Mucosa of descending colon (tissue), 3 donors: ENCODE data around the gene WFDC13. TPM values are rescaled to one million over a fixed set of nuclear protein-coding genes. Genes with fewer than 3 reads are reported as not detected.
"Not testable (repeated sequence)": the region's sequence is repeated elsewhere in the genome, so short reads cannot be mapped to it uniquely, and the experiment has no call there.

Source experiments
- ATAC-seq: fragments of 200-7000 bp; cut with Tn5 transposase; one replicate; pipeline ENCODE4 v1.9.1; 2020; ENCODE audit warnings: mild to moderate bottlenecking, moderate library complexity
- DNase-seq, 3 donors: peaks; one replicate each; pipeline ENCODE4 v3.0.0-alpha.2; 2020
- H3K36me3 ChIP-seq: fragments of 200-600 bp; one replicate; pipeline ENCODE4 v1.8.0; 2021; ENCODE audit warnings: low read depth, mild to moderate bottlenecking
- H3K4me1 ChIP-seq: fragments of 200-600 bp; one replicate; pipeline ENCODE4 v1.8.0; 2021; ENCODE audit warnings: low read depth, mild to moderate bottlenecking
- H3K4me3 ChIP-seq: fragments of 200-600 bp; one replicate; pipeline ENCODE4 v1.8.0; 2021; ENCODE audit warnings: mild to moderate bottlenecking
- H3K9me3 ChIP-seq: fragments of 200-600 bp; one replicate; pipeline ENCODE4 v1.8.0; 2021; ENCODE audit warnings: mild to moderate bottlenecking
- intact Hi-C, 2 donors: fragments of 100-400 bp; cut with DNase I in 1 of 2; cut with micrococcal nuclease in 1 of 2; formaldehyde crosslinking; loops; one replicate each; pipeline versions ENCODE4 v1.11.0 to v1.11.1; 2022; cut with DNase I, micrococcal nuclease
- total RNA-seq, 3 donors: library from RNA; stranded (reverse); fragmentation: NEBNext Ultra II Directional in 2 of 3; extraction: Animal tissue kit (Norgen Biotek cat#: 25700) in 2 of 3; gene quantifications; one replicate each; pipeline versions ENCODE4 v1.2.1 to v1.2.4, GENCODE V29; 2021 to 2023
- TF ChIP-seq, protein P1 (sequence below): fragments of 200-600 bp; IDR thresholded peaks from one replicate; pipeline ENCODE4 v1.8.0; 2022; ENCODE audit warnings: antibody characterized with exemption, mild to moderate bottlenecking
- donor health status: DM: no; HTN: no; CAD: no; lungs with moderate emphysema.
- donor health status: DM: no; HTN: no; CAD: no.
- donor health status: DM: no; HTN: yes; CAD: no.

The WFDC13 gene
- total RNA-seq, 3 donors from 2014 or later: not detected

DNA sequence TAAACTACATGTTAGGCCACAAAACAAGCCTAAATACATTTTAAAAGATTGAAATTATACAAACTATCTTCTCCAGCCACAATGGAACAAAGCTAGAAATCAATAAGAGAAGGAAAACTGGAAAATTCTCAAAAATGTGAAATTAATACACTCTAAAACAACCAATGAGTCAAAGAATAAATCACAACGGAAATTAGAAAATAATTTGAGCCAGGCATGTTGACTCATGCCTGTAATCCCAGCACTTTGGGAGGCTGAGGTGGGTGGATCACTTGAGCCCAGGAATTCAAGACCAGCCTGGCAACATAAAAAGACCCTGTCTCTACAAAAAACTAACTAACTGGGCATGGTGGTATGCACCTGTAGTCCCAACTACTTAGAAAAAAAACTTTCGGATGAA lies 6.3 kb upstream of the WFDC13 start:
- TF ChIP-seq, protein P1, sequence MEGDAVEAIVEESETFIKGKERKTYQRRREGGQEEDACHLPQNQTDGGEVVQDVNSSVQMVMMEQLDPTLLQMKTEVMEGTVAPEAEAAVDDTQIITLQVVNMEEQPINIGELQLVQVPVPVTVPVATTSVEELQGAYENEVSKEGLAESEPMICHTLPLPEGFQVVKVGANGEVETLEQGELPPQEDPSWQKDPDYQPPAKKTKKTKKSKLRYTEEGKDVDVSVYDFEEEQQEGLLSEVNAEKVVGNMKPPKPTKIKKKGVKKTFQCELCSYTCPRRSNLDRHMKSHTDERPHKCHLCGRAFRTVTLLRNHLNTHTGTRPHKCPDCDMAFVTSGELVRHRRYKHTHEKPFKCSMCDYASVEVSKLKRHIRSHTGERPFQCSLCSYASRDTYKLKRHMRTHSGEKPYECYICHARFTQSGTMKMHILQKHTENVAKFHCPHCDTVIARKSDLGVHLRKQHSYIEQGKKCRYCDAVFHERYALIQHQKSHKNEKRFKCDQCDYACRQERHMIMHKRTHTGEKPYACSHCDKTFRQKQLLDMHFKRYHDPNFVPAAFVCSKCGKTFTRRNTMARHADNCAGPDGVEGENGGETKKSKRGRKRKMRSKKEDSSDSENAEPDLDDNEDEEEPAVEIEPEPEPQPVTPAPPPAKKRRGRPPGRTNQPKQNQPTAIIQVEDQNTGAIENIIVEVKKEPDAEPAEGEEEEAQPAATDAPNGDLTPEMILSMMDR: no peak
- Histone ChIP-seq H3K4me1 (no peaks in the 10 kb centered on the region), H3K36me3 (no peaks in the 10 kb centered on the region), H3K4me3 (no peak overlapping the region), H3K9me3 (no peaks in the 10 kb centered on the region)
- intact Hi-C loops: no loop called here
- DNase-seq: no peak
- no peak for ATAC-seq

DNA sequence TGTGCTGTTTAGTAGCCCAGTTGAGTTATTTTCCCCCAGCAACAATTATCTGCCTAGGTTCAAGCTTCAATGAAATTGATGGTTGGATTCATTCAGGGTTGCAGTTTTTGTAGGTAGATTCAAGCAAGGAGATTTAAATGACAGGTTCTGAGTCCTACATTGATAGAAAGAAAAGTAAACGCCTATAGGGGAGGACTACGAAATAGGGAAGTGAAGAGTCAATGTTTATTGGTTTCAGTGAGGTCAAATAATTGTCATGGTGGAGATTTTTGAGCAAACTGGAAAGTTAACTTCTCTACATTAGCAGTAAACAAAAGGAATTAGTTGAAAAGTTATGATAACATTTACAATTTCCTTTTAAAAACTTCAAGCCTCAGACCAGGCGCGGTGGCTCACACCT lies 734 bp upstream of the WFDC13 start:
- ATAC-seq: no peak
- H3K9me3 ChIP-seq: no peaks in the 10 kb centered on the region
- TF ChIP-seq, protein P1: no peak
- DNase-seq: no peak
- H3K36me3 ChIP-seq: no peaks in the 10 kb centered on the region
- H3K4me3 ChIP-seq: no peak overlapping the region
- intact Hi-C loops: no loop called here
- peaks cover 4% of the 10 kb centered on the region for H3K4me1 ChIP-seq

DNA sequence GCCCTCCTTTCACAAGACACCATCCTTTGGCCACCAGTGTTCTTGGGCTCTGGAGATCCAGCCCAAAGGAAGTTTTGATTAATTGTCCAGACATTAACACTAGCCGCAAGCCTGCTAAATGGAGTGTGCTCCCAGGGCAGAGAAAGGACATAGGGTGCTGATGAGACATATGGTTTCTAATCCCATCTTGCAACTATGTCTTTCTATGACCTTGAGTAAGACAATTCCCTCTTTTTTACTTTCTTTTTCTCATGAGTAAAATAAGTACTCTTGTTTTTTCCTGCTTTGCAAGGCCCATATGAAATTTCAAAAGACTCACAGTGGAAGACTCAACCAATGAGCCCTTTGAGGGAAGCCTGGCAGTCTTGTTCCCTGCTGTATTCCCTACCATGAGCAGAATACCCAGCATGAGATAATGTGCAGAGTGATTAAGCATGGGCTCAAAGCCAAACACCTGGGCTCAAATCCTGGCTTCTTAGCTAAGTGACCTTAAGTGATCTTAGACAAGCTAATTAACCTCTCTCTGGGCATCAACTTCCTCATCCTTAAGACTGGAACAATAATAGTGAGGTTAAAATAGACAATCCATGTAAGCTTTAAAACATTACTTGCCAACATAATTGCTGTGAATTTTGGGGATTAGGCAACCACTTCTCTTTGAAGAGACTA lies 3.3 kb downstream of the WFDC13 start, which contains the start of gene WFDC10B:
Gene WFDC10B, minus strand, starts transcription at position 51 of the 669 bp plus-strand sequence. CDS start 19,027 bp downstream, outside the sequence.
- peak in 1 of 3 donors; percentile 54 for DNase-seq
- H3K4me3 ChIP-seq: no peak within 1 kb of the TSS
- no peaks in the 10 kb centered on the region for H3K36me3 ChIP-seq
- TF ChIP-seq, protein P1: no peak
- no peaks in the 10 kb centered on the region for H3K9me3 ChIP-seq
- intact Hi-C loops: no loop called here
- peak; percentile 62 for ATAC-seq
- peaks cover 4% of the 10 kb centered on the region for H3K4me1 ChIP-seq

DNA sequence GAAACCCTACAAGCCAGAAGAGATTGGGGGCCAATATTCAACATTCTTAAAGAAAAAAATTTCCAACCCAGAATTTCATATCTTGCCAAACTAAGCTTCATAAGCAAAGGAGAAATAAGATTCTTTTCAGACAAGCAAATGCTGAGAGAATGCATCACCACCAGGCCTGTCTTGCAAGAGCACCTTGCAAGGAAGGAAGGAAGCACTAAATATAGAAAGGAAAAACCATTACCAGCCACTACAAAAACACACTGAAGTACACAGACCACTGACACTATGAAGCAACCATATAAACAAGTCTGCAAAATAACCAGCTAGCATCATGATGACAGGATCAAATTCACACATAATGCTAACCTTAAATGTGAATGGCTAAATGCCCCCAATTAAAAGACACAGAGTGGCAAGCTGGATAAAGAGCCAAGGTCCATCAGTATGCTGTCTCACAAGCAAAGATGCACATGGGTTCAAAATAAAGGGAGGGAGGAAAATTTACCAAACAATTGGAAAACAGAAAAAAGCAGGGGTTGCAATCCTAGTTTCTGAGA lies 14.4 kb downstream of the WFDC13 start:
- ATAC-seq, H3K4me3 ChIP-seq, intact Hi-C loops, DNase-seq, H3K4me1 ChIP-seq, H3K36me3 ChIP-seq, H3K9me3 ChIP-seq: not testable (repeated sequence)

DNA sequence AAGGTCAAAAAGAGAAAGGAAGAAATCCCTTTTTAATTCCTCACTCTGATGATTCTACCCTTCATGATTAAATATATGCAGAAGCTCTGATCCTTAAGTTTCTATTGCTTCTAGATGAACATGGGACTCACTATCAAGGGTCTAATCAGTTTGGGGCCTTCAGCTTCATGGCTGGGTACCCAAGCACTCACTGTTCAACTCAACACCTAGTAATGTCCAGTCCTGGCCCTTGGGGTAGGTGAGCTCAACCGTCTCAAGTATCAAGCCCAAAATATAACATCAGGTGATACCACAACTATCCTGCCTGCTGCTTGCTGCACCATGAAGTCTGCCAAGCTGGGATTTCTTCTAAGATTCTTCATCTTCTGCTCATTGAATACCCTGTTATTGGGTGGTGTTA lies 20.2 kb downstream of the WFDC13 start, which contains the start of gene SPINT4:
Gene SPINT4, plus strand, starts transcription at position 301 of the 400 bp plus-strand sequence. Its CDS starts 21 bp downstream, at position 322.
- intact Hi-C loops: no loop called here
- Histone ChIP-seq H3K4me1 (no peaks in the 10 kb centered on the region), H3K36me3 (no peaks in the 10 kb centered on the region), H3K4me3 (no peak within 1 kb of the TSS), H3K9me3 (no peaks in the 10 kb centered on the region)
- TF ChIP-seq, protein P1: no peak
- no peak for ATAC-seq
- no peak for DNase-seq

DNA sequence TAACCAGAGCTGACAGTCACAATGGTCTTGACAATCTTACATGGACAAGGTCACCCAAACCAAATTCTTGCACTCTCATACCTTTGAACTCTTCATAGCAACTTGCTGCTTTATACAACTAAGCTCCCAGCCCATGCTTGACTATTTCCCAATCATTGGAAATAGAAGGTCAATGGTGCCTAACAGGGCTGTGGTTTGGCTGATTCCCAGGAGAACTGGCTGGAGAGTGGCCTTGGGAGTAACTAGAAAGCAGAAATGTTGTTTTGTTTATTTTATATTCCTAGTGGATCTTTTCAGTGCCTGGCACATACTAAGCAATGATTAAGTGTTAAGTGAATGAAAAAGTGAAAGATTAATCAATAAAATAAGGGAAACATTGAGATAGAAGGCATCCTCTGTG lies 23.3 kb downstream of the WFDC13 start:
- no peak overlapping the region for H3K4me3 ChIP-seq
- DNase-seq (no peak), ATAC-seq (no peak)
- H3K36me3 ChIP-seq: no peaks in the 10 kb centered on the region
- TF ChIP-seq, protein P1: no peak
- intact Hi-C loops: no loop called here
- no peaks in the 10 kb centered on the region for H3K9me3 ChIP-seq
- no peaks in the 10 kb centered on the region for H3K4me1 ChIP-seq
